Fibroblast of peridontal ligament (primary cell): ENCODE measurements around the gene CAMSAP1.

Experiments used
- DNase-seq: peaks from one replicate; pipeline ENCODE4 v3.0.0-alpha.2; 2010; ENCODE audit errors: extremely low read depth

The CAMSAP1 gene

DNA sequence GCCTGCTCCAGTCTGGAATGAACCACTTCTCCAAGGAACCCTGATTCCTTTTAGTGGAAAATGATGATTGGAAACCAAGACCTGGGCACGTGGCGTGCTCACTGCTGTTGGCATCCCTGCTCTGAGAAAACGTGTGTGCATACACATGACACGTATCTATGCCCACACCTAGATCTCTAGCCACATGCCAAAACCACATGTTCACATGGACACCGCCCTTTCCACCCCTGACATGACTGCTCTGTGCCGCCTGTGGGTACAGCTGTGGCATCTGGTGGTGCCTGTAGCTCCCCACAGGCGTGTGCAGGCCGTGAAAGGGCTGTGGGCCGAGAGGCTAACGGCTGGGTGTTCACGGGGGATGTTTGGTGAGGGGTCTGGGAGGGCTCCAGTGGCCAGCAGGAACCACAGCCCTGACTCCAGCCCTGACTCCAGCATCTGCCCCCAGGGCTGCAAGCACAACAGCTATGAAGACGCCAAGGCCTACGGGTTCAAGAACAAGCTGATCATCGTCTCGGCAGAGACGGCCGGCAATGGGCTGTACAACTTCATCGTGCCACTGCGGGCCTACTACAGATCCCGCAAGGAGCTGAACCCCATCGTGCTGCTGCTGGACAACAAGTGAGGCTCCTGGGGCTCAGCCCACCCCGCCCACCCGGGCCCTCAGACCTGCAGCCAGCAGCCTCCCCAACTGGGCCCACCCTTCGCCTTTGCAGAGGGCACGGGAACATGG is 130.3 kb downstream of the CAMSAP1 start:
- DNase-seq = no peak

DNA sequence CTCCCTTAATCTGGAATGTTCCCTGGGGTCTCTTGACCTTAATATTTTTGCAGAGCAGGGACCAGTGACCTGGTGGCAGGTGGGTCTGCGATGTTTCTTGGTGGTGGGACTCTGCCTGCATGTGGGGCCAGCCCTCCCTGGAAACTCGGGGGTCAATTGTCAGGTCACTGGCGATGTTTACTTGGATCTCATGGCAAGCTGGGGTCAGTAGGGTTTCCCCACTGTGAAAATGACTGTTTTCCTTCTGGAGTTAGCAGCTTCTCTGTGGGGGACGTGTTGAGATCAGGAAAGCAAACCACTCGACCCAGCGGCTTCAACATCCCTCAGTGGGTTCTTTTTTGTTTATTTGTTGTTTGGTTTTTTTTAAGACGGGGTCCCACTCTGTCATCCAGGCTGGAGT is 131.4 kb downstream of the CAMSAP1 start:
- DNase-seq = no peak

DNA sequence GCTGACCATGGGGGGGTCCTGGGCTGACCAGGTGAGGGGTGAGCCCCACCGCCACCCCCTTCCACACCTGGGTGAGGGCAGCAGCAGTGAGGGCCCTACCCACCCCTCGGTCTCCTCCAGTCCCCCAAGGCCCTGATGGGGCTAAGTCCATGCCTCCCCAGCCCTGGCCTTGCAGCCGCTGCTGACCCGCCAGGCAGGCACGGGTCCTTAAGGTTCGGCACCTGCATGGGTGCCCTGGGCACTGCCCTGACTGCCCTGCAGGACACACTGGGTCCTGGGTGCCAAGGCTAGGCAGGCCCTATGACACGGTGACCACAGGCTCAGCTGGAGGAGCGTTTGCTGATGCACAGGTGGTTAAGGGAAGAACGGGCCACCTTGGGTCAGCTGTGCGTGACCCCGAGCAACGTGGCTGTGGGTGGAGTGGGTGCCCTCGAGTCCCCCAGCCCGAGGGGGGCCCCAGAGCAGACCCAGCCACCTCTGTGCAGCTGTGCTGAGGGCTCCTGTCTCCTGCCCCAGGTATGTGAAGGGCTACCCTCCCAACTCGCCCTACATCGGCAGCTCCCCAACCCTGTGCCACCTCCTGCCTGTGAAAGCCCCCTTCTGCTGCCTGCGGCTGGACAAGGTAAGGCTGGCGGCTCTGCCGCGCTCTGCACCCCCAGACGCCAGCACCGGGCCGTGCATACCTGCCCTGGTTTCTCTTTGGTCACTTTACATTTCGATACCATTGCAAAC is 132.4 kb downstream of the CAMSAP1 start:
- DNase-seq = no peak

DNA sequence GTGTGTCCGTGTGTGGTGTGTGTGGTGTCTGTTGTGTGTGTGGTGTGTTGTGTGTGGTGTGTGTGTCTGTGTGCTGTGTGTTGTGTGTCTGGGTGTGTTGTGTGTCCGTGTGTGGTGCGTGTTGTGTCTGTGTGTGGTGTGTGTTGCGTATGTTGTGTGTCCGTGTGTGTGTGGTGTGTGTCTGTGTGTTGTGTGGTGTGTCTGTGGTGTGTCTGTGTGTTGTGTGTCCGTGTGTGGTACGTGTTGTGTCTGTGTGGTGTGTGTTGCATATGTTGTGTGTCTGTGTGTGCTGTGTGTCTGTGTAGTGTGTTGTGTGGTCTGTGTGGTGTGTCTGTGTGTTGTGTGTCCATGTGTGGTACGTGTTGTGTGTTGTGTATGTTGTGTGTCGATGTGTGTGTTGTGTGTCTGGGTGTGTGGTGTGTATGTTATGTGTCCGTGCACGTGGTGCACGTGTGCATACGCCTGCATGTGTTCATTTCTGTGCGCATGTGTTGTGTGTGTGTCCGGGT is 133.1 kb downstream of the CAMSAP1 start:
- no peak for DNase-seq

DNA sequence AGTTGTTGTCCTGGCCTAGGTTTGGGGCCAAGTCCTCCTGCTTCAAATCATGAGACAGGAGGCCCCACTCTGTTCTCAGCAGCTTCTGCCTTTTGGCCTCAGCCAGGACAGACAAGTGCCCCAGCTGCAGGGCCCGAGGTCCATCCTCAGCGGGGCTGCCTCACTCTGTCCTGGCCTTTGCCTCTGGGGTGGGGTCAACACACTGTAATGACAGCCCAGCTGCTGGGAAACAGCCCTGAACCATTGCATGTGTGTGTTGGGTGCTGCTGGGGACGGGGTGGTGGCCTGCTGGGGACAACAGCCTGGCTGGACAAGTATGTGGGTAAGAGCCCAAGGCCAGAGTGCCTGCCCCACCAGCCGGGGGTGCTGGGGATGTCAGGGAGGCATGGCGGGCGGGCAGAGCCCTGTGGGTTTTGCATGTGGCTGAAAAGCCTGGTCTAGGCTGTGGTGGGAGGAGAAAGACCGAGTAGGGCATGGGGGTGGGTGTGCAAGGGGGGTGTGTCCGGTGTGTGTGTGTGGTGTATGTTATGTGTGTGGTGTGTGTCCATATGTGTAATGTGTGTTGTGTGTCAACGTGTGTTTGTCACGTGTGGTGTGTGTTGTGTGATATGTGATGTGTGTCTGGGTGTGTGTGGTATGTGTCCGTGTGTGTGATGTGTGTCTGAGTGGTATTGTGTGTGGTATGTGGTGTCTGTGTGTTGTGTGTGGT is 133.7 kb downstream of the CAMSAP1 start:
- DNase-seq = no peak

DNA sequence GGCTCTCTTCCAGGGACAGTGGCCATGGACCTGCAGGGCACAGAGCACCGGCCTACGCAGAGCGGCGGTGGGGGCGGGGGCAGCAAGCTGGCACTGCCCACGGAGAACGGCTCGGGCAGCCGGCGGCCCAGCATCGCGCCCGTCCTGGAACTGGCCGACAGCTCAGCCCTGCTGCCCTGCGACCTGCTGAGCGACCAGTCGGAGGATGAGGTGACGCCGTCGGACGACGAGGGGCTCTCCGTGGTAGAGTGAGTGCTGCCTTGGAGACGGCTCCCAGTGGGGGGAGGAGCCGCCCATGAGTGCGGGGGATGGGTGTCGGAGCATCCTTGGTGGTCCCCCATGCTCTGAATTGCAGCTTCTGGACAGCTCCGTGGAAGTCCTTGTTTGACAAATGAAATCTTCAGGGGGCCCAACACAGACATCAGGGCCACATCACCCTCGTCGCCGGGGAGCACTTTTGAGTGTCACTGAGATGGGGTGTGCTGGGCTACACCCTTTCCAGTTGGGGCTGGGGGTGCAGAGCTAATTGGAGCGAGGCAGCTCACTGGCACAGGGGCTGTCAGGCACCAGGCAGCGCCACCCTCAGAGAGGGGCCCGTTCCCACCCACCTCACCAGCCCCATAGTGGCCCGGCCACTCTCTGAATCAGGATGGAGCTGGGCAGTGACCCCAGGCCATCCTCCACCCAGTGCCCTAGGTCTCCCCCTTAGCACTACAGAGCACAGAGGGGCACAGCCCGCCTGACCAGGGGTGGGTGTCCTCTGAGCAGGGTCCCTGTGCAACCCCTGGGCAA is 134.4 kb downstream of the CAMSAP1 start:
- DNase-seq = no peak

- no peak for DNase-seq
These were observed 135.2 kb downstream of the CAMSAP1 start for GRCh38 chr9:135772056-135772646.

GRCh38 chr9:135771401-135772051 is 135.8 kb downstream of the CAMSAP1 start:
- DNase-seq = no peak

DNA sequence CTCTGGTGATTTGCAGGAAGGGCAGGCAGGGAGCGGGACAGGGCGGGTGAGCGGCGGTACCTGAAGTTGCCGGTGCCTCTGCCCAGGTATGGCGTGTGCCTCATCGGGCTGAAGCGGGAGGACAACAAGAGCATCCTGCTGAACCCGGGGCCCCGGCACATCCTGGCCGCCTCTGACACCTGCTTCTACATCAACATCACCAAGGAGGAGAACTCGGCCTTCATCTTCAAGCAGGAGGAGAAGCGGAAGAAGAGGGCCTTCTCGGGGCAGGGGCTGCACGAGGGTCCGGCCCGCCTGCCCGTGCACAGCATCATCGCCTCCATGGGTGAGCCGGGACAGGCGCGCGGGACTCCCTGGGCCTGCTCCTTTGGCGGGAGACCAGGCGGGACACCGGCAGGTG is 136.6 kb downstream of the CAMSAP1 start:
- DNase-seq = no peak

DNA sequence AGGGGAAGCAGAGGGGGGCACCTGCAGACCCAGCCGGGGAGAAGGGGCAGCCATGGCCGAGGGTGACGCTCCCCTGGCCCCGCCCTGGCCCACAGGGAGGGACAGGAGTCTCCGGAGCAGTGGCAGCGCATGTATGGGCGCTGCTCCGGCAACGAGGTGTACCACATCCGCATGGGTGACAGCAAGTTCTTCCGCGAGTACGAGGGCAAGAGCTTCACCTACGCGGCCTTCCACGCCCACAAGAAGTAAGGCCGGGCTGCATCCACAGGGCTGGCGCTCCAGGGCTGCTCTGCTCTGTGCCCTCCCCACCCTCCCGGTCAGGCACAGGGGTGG is 137.2 kb downstream of the CAMSAP1 start:
- DNase-seq = no peak

GRCh38 chr9:135769489-135770202 is 137.7 kb downstream of the CAMSAP1 start:
- no peak for DNase-seq

DNA sequence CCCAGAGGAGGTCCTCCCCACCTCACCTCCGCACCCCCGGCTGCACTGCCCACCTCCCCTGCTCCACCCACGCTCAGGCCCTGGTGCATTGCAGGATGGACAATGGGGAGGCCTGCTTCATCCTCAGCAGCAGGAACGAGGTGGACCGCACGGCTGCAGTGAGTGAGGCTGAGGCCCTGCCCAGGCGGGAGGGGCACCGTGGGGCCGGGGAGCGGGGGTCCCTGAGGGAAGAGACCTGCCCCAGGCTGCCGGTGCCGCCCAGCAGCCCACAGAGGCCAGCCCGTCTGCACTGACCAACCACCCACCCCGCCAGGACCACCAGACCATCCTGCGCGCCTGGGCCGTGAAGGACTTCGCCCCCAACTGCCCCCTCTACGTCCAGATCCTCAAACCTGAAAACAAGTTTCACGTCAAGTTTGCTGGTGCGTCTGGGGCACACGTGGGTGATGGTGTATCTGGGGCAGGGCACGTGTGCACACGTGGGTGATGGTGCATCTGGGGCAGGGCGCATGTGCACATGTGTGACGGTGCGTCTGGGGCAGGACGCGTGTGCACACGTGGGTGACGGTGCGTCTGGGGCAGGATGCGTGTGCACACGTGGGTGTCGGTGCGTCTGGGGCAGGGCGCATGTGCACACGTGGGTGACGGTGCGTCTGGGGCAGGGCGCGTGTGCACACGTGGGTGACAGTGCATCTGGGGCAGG is 138.7 kb downstream of the CAMSAP1 start:
- no peak for DNase-seq

- DNase-seq = no peak
These were observed 140.6 kb downstream of the CAMSAP1 start for GRCh38 chr9:135766707-135767106.

DNA sequence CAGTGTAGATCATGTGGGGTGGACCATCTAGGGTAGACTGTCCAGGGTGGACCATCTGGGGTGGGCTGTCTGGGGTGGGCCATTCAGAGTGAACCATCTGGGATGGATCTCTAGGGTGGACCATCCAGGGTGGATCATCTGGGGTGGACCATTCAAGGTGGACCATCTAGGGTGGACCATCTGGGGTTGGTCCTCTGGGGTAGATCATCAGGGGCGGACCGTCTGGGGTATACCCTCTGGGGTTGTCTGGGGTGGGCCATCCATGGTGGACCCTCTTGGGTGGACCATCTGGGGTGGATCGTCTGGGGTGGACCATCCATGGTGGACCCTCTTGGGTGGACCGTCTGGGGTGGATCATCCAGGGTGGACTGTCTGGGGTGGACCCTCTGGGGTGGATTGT is 141.1 kb downstream of the CAMSAP1 start:
- no peak for DNase-seq

DNA sequence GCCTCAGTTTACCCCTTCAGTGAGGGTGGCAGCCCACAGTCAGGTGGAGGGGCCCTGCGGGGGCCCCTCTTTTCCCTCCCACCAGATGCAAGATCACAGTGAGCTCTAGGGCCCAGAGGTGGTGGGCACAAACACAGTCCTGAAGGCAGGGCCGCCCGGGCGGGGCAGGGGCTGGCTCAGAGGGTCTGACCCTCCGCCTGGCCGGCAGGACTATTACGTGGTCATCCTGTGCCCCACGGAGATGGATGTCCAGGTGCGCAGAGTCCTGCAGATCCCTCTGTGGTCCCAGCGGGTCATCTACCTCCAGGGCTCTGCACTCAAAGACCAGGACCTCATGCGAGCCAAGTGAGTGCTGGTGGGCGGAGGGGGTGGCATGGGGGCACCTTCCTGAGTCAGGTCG is 141.9 kb downstream of the CAMSAP1 start:
- no peak for DNase-seq

DNA sequence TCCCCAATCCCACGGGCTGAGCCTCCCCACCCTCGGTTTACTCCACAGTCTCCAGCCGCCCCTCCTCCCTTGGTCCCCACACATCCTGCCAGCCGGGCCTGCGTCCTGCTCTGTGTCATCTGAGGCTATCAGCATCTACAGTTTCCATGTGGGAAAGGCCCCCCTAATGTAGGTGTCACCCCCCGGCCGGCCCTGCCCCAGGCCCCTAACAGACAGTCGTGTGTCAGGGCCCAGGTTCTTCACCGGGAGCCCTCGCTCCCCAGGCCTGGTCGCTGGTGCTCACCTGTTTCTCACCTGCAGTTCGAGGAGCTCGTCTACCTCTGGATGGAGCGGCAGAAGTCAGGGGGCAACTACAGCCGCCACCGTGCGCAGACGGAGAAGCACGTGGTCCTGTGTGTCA is 142.6 kb downstream of the CAMSAP1 start:
- DNase-seq = no peak

DNA sequence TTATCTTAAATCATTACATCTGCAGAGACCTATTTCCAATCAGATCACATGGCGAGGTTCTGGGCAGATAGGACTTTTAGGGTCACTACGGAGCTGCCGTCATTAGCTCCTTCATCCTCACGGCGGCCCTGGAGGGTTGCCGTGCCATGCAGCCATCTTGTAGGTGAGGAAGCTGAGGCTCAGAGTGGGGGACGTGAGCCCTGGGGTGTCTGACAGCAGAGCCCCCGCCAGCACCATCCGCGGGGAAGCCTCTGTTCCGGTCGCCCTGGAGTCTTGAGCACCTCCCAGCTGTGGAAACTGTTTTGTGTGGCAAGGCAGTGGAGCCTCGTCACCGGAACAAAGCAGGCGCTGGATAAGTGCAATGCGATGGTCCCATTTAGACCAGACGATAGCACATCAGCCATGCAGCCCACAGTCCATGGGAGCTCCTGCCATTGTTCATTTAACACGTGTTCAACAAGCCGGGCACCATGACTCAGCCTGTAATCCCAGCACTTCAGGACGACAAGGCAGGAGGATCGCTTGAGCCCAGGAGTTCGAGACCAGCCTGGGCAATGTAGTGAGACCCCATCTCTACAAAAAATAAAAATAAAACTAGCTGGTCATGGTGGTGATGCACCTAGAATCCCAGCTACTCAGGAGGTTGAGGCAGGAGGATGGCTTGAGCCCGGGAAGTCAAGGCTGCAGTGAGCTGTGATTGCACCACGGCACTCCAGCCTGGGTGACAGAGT is 143.5 kb downstream of the CAMSAP1 start:
- no peak for DNase-seq

DNA sequence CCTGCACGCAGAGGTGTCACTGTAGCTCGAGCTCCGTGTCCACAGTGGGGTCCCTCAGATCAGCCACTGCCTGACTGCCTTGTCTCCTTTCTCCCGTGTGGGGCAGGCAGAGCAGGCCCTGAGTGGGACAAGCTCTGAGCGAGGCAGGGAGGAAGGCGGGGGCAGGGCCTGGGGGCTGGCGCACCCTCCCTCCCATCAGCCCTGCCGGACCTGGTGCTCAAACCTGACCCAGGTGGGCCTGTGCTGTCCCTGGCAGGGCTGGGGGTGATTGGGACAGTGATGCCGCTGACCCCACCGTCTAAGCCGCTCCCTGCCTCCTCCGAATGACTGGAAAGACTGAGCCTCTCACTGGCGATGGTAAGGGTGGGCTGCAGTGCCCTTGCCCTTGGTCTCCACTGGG is 144.4 kb downstream of the CAMSAP1 start:
- no peak for DNase-seq

DNA sequence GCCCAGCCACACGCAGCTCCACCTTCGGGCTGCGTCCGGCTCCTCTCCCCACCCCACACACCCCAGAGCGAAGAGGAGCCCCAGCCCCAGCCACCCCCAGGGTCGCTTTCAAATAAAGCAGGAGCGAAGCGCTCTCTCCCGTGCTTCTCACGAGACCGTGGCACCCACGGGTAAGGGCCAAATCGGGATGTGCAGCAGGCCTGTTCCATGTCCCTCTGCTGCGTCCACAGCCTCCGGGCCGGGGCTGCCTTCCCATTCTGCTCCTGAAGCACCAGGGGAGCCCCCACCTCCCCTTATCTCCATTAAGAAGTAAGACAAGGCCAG is 145.5 kb downstream of the CAMSAP1 start:
- DNase-seq = no peak
